Astrocyte (in vitro differentiated cells and primary cell): ENCODE data around the gene YTHDF1. TPM values are rescaled to one million over a fixed set of nuclear protein-coding genes. Genes with fewer than 3 reads are reported as not detected.

Source experiments
- DNase-seq: peaks from one replicate; pipeline ENCODE4 v3.0.0-alpha.2; 2010; ENCODE audit warnings: low read depth
- FAIRE-seq: peaks from 2 replicates; lab custom pipeline; 2011; peaks lifted over from hg19 to GRCh38; lab: Jason Lieb, UNC
- H2AFZ ChIP-seq: 2 replicates; pipeline ENCODE4 v1.6.0; 2012; ENCODE audit warnings: low read depth, low read length, inconsistent platforms
- H3K27ac ChIP-seq: 2 replicates; pipeline ENCODE4 v1.5.1; 2011; ENCODE audit warnings: low read depth, low read length, inconsistent platforms
- H3K27me3 ChIP-seq: 2 replicates; pipeline ENCODE4 v1.6.0; 2011; ENCODE audit warnings: low read length, inconsistent platforms; ENCODE audit not compliant: insufficient read depth
- H3K36me3 ChIP-seq: 2 replicates; pipeline ENCODE4 v1.5.1; 2011; ENCODE audit warnings: low read length, inconsistent platforms; ENCODE audit not compliant: insufficient read depth
- H3K4me1 ChIP-seq: 2 replicates; pipeline ENCODE4 v1.5.1; 2011; ENCODE audit warnings: low read length, inconsistent platforms; ENCODE audit not compliant: insufficient read depth
- H3K4me2 ChIP-seq: 2 replicates; pipeline ENCODE4 v1.6.0; 2012; ENCODE audit warnings: low read length, inconsistent platforms
- H3K4me3 ChIP-seq: 2 replicates; pipeline ENCODE4 v1.5.1; 2011; ENCODE audit warnings: low read depth, mild to moderate bottlenecking, low read length, inconsistent platforms; ENCODE audit not compliant: insufficient read depth
- H3K79me2 ChIP-seq: 2 replicates; pipeline ENCODE4 v1.6.0; 2012; ENCODE audit warnings: mild to moderate bottlenecking, low read length, inconsistent platforms; ENCODE audit not compliant: insufficient read depth
- H3K9ac ChIP-seq: 2 replicates; pipeline ENCODE4 v1.6.0; 2012; ENCODE audit warnings: mild to moderate bottlenecking, low read length, inconsistent platforms
- H3K9me3 ChIP-seq: 2 replicates; pipeline ENCODE4 v1.5.1; 2012; ENCODE audit warnings: low read depth, mild to moderate bottlenecking, low read length, inconsistent platforms; ENCODE audit not compliant: insufficient read depth
- H4K20me1 ChIP-seq: 2 replicates; pipeline ENCODE4 v1.6.0; 2012; ENCODE audit warnings: low read length, inconsistent platforms; ENCODE audit not compliant: insufficient read depth
- H3K27ac Mint-ChIP-seq: one replicate; pipeline ENCODE4 v1.8.0; 2021; ENCODE audit warnings: mild to moderate bottlenecking, mixed read lengths; ENCODE audit not compliant: unreplicated experiment
- H3K27me3 Mint-ChIP-seq: one replicate; pipeline ENCODE4 v1.8.0; 2021; ENCODE audit warnings: low read depth, mixed read lengths; ENCODE audit not compliant: unreplicated experiment
- H3K36me3 Mint-ChIP-seq: one replicate; pipeline ENCODE4 v1.8.0; 2021; ENCODE audit warnings: low read depth, mixed read lengths; ENCODE audit not compliant: unreplicated experiment
- H3K4me1 Mint-ChIP-seq: one replicate; pipeline ENCODE4 v1.8.0; 2021; ENCODE audit warnings: low read depth, mixed read lengths; ENCODE audit not compliant: unreplicated experiment
- H3K4me3 Mint-ChIP-seq: one replicate; pipeline ENCODE4 v1.8.0; 2021; ENCODE audit warnings: mild to moderate bottlenecking, moderate library complexity, mixed read lengths; ENCODE audit not compliant: unreplicated experiment
- H3K9me3 Mint-ChIP-seq: one replicate; pipeline ENCODE4 v1.8.0; 2021; ENCODE audit warnings: mild to moderate bottlenecking, mixed read lengths; ENCODE audit not compliant: unreplicated experiment
- EZH2 ChIP-seq: IDR thresholded peaks from 2 replicates; pipeline ENCODE4 v1.6.1; 2012; ENCODE audit warnings: mild to moderate bottlenecking, low read length, inconsistent platforms; ENCODE audit not compliant: insufficient read depth
- total RNA-seq: library from RNA; stranded (reverse); gene quantifications from 2 replicates; pipeline ENCODE4 v1.2.1, GENCODE V29; 2021
- TF ChIP-seq, protein P1 (sequence below): IDR thresholded peaks from 2 replicates; pipeline ENCODE4 v1.5.1; 2011; ENCODE audit warnings: low read depth, mild to moderate bottlenecking, inconsistent platforms, low read length, moderate library complexity; ENCODE audit not compliant: insufficient read depth

The YTHDF1 gene
- total RNA-seq, 1 donor from 2014 or later, result 107 TPM

DNA sequence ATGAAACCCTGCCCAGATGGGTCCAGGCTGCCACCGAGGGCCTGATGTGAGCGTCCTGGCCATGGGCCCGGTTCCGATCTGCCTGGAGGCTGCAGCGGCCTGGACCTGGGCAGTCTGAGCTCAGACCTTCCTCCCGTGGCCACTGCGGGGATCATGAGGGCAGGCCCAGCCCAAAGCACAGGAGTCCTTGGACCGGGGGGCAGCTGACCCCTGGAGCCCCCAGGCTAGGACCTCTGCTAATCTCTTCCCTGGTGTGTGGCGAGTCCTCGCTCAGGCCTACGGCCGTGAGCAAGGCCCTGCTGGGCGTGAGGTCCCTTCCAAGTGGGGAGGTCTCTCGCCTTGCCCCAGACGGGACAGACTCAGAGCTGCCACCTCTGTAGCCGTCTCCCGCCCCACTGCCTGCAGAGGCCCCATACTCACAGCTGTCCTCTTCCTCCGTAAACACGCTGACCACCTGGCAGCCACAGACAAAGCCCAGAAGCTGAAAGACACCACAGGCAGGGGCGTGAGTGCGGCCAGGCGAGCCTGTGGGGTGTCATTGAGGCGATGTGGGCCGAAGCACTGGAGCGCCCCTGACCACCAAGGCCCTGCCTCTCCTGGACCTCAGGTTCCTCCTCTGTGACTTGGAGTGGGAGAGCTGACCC lies 27.8 kb upstream of the YTHDF1 start:
- H3K27ac Mint-ChIP-seq, result no peak overlapping the region

GRCh38 chr20:63242736-63243135 lies 26.8 kb upstream of the YTHDF1 start:
- H3K4me2 ChIP-seq, result no peak overlapping the region
- Mint-ChIP-seq H3K4me1 (no peaks in the 10 kb centered on the region), H3K27ac (no peak overlapping the region), H3K36me3 (peaks cover 9% of the 10 kb centered on the region), H3K4me3 (no peak overlapping the region), H3K9me3 (peaks cover 1% of the 10 kb centered on the region), H3K27me3 (peaks cover 5% of the 10 kb centered on the region)
- no peaks in the 10 kb centered on the region for H3K27me3 ChIP-seq
- H3K9ac ChIP-seq, result no peak overlapping the region
- no peak overlapping the region for H3K4me3 ChIP-seq
- no peaks in the 10 kb centered on the region for H3K36me3 ChIP-seq
- no peak overlapping the region for H3K27ac ChIP-seq
- H3K79me2 ChIP-seq, result no peaks in the 10 kb centered on the region
- FAIRE-seq, result no peak
- no peak overlapping the region for H2AFZ ChIP-seq
- H3K4me1 ChIP-seq, result no peaks in the 10 kb centered on the region
- DNase-seq, result no peak
- H3K9me3 ChIP-seq, result no peaks in the 10 kb centered on the region
- no peak for TF ChIP-seq EZH2
- TF ChIP-seq, protein P1, sequence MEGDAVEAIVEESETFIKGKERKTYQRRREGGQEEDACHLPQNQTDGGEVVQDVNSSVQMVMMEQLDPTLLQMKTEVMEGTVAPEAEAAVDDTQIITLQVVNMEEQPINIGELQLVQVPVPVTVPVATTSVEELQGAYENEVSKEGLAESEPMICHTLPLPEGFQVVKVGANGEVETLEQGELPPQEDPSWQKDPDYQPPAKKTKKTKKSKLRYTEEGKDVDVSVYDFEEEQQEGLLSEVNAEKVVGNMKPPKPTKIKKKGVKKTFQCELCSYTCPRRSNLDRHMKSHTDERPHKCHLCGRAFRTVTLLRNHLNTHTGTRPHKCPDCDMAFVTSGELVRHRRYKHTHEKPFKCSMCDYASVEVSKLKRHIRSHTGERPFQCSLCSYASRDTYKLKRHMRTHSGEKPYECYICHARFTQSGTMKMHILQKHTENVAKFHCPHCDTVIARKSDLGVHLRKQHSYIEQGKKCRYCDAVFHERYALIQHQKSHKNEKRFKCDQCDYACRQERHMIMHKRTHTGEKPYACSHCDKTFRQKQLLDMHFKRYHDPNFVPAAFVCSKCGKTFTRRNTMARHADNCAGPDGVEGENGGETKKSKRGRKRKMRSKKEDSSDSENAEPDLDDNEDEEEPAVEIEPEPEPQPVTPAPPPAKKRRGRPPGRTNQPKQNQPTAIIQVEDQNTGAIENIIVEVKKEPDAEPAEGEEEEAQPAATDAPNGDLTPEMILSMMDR, result no peak
- no peaks in the 10 kb centered on the region for H4K20me1 ChIP-seq

More for the DNA sequence above, 27.8 kb upstream of the YTHDF1 start:
- Histone ChIP-seq H3K27ac (no peak overlapping the region), H3K9me3 (no peaks in the 10 kb centered on the region), H3K4me3 (no peak overlapping the region), H4K20me1 (no peaks in the 10 kb centered on the region), H3K79me2 (no peaks in the 10 kb centered on the region), H3K4me2 (no peak overlapping the region), H3K4me1 (no peaks in the 10 kb centered on the region), H3K36me3 (no peaks in the 10 kb centered on the region), H3K27me3 (no peaks in the 10 kb centered on the region), H2AFZ (no peak overlapping the region), H3K9ac (no peak overlapping the region)
- no peaks in the 10 kb centered on the region for H3K4me1 Mint-ChIP-seq
- no peak overlapping the region for H3K4me3 Mint-ChIP-seq
- peaks cover 1% of the 10 kb centered on the region for H3K9me3 Mint-ChIP-seq
- no peak for DNase-seq
- no peak for TF ChIP-seq EZH2
- TF ChIP-seq, protein P1, result no peak
- H3K27me3 Mint-ChIP-seq, result peaks cover 5% of the 10 kb centered on the region
- no peak for FAIRE-seq
- peaks cover 12% of the 10 kb centered on the region for H3K36me3 Mint-ChIP-seq

- Mint-ChIP-seq H3K27ac (no peak overlapping the region), H3K27me3 (peaks cover 5% of the 10 kb centered on the region), H3K4me1 (no peaks in the 10 kb centered on the region), H3K4me3 (no peak overlapping the region), H3K9me3 (peaks cover 1% of the 10 kb centered on the region), H3K36me3 (peaks cover 9% of the 10 kb centered on the region)
- TF ChIP-seq EZH2, result no peak
- TF ChIP-seq, protein P1, result no peak
- no peak overlapping the region for H2AFZ ChIP-seq
- H3K36me3 ChIP-seq, result no peaks in the 10 kb centered on the region
- H3K27me3 ChIP-seq, result no peaks in the 10 kb centered on the region
- no peak for DNase-seq
- no peaks in the 10 kb centered on the region for H3K9me3 ChIP-seq
- H4K20me1 ChIP-seq, result no peaks in the 10 kb centered on the region
- no peak overlapping the region for H3K9ac ChIP-seq
- no peak overlapping the region for H3K4me2 ChIP-seq
- H3K4me3 ChIP-seq, result no peak overlapping the region
- H3K4me1 ChIP-seq, result no peaks in the 10 kb centered on the region
- H3K27ac ChIP-seq, result no peak overlapping the region
- FAIRE-seq, result no peak
- H3K79me2 ChIP-seq, result no peaks in the 10 kb centered on the region
Observed at GRCh38 chr20:63241272-63241671, 25.3 kb upstream of the YTHDF1 start.
